HUDEP-2 (cell line): ENCODE measurements around the gene PRSS33.

Source experiments
- DNase-seq, 76 experiments: peaks; one replicate each; lab custom pipeline; 2025; ENCODE audit not compliant: unreplicated experiment in 76 of 76; lab: John Stamatoyannopoulos, UW

Gene PRSS33

DNA sequence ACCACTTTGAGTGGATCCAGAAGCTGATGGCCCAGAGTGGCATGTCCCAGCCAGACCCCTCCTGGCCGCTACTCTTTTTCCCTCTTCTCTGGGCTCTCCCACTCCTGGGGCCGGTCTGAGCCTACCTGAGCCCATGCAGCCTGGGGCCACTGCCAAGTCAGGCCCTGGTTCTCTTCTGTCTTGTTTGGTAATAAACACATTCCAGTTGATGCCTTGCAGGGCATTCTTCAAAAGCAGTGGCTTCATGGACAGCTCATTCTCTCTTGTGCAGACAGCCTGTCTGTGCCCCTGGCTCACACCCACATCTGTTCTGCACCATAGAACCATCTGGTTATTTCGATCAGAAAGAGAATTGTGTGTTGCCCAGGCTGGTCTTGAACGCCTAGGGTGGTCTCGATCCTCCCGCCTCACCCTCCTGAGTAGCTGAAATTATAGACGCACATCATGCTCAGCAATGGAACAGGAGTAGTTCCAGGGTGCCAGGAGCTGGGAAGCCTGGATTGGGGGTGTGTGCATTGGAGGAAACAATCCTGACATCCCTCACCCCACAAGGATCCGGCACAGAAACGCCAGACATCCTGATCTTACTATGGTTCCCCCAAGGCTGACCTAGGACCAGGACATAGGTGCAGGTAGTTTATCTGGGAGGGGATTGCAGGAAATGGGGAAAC is 34.3 kb upstream of the PRSS33 start:
- DNase-seq, result no peak

DNA sequence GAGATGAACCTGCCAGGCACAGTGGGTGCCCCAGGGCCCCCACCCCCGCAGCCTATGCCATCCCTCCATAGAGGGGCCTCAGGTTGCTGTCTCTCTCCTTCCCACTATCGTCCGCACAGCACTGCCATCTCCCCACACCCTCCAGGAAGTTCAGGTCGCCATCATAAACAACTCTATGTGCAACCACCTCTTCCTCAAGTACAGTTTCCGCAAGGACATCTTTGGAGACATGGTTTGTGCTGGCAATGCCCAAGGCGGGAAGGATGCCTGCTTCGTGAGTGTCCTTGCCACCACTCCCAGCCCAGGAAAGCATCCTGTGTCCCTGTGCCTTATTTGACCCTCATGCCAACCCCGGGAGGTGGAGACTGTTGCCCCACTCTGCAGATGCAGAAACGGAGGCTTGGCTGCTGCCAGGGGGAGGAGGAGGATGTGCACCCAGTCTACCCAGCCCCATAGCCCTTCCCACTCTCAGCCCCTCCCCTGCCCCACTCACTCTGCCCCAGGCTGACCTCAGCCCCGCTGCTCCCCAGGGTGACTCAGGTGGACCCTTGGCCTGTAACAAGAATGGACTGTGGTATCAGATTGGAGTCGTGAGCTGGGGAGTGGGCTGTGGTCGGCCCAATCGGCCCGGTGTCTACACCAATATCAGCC is 33.6 kb upstream of the PRSS33 start:
- DNase-seq, result no peak

DNA sequence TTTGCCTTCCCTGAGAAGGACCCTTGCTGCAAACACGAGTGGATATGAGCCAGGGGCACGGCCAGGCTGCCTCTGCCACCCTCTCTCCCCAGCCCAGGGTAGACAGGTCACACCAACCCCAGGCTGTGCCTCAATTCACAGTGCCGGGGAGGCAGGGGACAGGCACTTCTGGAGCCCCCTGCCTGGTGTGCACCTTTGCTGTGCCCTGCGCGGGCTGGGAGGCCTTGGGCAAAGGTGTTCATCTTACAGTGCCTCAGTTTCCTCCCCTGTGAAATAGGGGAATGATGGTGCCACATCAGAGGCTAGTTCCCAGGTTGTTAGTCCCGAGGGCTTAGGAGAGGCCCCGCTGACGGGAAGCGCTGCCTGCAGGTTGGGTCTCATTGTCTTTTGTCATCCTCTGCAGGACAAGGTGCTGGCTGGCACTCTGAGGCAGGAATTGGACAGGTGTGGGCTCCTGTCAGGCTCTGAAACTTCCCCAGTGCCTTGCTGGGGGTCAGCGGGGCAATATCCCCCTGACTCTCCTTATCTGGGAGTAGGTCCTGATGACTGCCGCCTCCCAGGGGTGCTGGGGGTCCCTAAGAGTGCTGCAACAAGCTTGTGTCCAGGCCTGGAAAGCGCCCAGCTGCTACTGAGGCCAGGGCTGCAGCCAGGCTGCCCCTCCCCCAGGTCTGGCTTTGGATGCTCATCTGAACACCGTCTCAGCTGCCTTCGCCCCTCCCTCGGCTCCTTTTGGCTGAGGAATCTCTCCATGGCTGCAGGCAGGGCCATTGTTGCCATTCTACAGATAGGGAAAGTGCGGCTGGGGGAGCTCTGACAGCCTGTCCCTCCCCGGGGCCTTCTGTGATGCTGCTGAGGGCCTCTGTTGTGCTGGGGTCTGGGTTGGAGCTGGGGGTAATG is 32.8 kb upstream of the PRSS33 start:
- no peak for DNase-seq

GRCh38 chr16:2819179-2819938 is 32.0 kb upstream of the PRSS33 start:
- no peak for DNase-seq

DNA sequence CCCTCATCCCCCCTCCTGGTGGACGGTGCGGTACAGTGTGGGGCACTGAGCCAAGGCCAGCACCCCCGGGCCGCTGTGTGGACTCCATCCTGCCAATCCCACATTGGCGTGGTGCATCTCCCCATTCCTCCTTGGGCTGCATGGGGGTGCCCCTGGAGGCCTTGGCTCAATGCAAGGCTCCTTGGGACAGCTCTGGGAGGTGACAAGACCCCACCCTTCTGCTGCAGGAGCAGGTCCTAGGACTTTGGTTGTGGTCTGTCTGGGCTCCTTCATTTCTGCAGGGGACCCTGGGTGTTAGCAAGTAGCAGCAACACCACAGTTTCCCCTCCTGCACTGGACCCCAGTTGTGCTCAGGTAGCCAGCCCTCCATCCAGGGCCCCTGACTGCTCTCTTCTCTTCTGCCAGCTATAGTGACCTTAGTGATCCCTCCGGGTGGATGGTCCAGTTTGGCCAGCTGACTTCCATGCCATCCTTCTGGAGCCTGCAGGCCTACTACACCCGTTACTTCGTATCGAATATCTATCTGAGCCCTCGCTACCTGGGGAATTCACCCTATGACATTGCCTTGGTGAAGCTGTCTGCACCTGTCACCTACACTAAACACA is 31.0 kb upstream of the PRSS33 start:
- DNase-seq, result no peak

- no peak for DNase-seq
These were observed 30.2 kb upstream of the PRSS33 start for GRCh38 chr16:2817340-2818271.

- DNase-seq, result no peak
These were observed 29.5 kb upstream of the PRSS33 start, which contains the start of gene PRSS21 for GRCh38 chr16:2816751-2817339. PRSS21 (plus strand) TSS chr16:2817237; CDS start chr16:2817269, 32 bp downstream.

DNA sequence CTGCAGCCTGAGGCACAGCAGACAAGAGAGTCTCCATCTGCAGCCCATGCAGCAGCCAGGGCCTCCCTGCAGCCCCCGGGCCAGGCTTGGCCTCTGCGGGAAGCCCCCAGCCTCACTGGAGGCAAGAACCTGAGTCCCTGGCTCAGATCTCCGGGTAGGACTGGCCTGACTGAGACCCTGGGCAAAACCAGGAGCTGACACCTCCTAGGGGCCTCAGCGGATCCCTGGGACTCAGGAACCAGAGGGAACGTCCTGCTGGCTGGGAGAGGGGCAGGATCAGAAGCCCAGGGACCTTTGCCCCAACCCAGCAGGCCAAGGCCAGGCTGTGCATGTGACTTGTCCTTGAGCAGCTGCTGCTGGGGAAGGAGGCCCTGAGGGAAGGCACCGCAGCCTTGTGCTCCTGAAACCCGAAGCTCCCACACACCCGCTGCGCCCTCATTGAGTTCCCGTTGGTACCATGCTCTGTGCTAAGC is 28.0 kb upstream of the PRSS33 start:
- DNase-seq, result no peak

DNA sequence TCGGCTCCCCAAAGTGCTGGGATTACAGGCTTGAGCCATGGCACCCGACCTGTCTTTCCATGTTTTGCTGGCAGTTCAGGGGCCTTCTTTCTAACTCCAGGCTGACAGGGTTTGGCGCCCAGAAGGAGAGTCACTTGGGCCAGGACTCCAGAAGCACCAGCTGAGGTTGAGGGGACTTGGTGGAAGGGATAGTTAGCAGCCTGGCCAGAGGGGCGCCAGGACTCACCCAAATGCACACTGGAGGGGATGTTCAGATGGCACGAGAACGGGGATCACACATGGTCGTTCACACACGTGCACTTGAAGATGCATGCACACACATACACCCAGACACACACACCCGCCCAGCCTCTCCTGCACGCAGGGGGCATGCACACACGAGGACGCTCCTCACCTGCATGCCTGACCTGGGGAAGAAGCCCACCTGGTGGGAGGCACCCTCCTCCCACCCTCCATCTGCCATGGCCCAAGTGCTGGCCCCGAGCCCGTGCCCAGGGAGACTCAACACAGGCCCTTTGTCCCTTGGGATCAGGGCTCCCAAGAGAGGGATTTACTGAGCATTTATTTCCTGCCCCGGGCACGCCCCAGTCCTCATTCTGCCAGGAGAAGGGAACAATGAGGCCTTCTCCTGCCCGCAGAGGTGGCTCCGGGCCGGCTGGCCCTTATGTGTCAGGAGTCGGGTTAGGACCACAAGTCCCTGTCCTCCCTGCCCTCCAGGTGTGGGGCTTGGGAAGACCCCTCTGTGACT is 27.4 kb upstream of the PRSS33 start:
- DNase-seq, result no peak

DNA sequence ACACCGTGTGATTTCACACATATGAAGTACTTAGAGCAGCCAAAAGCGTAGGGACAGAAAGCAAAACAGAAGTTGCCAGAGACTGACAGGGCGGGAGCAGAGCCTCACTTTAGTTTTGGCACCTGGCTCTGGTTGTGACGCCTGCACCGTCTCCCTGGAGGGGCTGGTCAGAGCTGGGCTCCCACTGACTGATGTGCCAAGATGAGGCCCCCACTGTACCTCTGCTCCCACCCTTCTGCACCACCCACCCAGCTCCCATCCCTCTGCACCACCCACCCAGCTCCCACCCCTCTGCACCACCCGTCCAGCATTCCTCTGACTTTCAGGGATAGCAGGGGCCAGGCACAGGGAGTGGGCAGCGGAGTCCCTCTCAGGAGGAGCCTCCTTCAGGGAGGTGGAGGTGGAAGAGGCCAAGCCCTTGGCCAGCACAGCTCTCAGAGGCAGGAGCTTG is 26.4 kb upstream of the PRSS33 start:
- no peak for DNase-seq

DNA sequence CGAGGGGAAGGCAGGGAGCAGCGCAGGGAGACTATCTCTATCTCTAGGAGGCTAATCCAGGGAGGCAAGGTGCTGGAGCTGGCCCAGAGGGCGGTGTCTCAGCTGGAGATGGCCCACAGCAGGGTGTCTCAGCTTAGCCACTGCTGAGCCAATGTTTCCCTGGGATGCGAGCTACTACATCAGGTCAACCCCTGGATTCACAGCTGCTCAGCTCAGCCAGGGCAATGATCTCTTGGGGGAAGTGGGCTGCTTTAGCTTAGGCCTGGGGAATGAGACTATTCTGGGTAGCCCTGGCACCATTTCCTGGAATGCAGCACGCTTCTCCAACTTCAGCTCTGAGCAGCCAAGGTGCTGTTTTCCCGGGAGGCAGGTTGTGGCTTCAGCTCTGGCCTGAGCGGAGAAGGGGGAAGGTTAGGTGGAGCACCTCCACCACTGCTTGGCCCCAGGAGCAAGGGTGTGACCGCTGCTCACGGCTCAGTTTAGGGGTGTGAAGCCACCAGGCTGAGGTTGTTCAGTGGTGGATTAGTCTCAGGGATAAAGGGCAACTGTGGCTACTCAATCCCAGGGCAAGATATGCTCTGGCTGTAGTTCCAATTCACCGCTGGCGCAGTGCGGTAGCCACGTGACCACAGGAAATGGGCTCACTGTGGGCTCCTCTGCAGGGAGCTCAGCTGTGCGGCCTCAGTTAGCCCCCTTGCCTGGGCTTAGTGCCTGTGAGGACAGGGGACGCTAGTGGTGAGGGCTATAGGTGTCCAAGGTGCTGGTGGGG is 24.5 kb upstream of the PRSS33 start:
- no peak for DNase-seq

DNA sequence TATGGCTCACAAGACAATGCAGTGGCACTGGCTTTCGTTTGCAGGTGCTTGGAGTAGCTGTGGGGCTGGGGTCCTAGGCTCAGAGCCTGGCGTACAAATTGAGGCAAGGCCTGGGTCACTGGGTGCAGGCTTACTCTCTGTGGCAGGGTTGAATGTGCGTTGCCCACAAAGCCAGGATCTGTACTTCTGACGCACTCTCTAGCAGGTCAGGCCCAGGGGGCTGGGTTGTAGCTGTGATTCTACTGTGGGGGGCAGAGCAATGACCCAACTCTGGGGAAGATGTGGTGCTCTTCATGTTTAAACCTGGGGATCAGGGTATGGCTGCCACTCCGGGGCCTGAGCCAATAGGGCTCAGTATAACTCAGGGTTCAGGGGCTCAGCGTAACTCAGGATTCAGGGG is 23.3 kb upstream of the PRSS33 start:
- DNase-seq, result no peak

DNA sequence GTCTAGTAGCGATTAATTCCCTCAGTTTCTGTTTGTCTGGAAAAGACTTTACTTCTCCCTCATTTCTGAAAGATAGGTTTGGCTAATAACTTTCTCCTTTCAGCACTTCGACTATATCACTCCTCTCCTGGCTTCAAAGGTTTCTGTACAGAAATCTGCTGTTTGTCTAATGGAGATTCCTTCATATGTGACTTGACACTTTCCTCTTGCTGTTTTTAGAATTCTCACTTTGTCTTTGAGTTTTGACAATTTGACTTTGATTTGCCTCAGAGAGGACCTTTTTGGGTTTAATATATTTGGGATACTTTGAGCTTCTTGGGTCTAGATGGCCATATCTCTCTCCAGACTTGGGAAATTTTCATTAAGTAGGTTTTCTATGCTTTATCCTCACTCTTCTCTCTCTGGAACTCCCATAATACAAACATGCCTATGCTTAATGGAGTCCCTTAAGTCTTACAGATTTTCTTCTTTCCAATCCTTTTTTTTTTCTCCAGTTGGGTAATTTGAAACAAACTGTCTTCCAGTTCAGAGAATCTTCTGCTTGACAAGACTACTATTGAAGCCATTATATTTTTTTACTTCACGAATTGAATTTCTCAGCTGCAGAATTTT is 21.9 kb upstream of the PRSS33 start:
- no peak for DNase-seq

- no peak for DNase-seq
These were observed 20.8 kb upstream of the PRSS33 start for GRCh38 chr16:2808181-2808580.

DNA sequence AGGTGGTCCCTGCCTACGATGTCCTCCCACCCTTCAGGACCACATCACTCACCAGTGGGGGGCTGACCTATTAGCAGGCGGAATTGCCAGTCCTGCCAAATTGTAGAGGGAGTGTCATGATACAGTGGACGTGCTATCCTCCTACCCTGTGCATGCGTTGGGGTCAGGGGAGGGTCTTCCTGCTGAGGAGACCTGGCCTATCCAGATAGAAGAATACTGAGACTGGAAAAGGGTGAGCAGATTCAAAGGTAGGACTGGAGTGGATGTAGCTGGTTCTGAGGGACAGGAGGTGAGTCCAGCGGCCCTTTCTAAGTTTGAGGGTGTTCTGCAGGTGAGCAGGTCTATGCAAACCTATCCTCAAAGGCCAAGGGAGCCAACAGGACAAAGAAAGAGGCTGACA is 18.9 kb upstream of the PRSS33 start:
- DNase-seq, result no peak

GRCh38 chr16:2804728-2805127 is 17.4 kb upstream of the PRSS33 start:
- DNase-seq, result no peak
